ACC112 (cell line): ENCODE measurements around the gene ZNF554.
"Not testable (repeated sequence)": the region's sequence is repeated elsewhere in the genome, so short reads cannot be mapped to it uniquely, and the experiment has no call there.

Experiments used
- H2AFZ ChIP-seq: fragments of 200-600 bp; sonication (generic); one replicate; pipeline ENCODE4 v1.6.0; 2017; ENCODE audit warnings: antibody characterized with exemption, low read length; ENCODE audit not compliant: unreplicated experiment
- H3K27ac ChIP-seq: fragments of 200-600 bp; sonication (generic); 2 replicates; pipeline ENCODE4 v1.5.1; 2014; ENCODE audit warnings: low read depth, mild to moderate bottlenecking, antibody characterized with exemption, low read length, moderate library complexity
- H3K27me3 ChIP-seq: fragments of 200-600 bp; sonication (generic); 2 replicates; pipeline ENCODE4 v1.6.1; 2014; ENCODE audit warnings: mild to moderate bottlenecking, antibody characterized with exemption, low read length, moderate library complexity, mixed read lengths; ENCODE audit not compliant: insufficient read depth
- H3K36me3 ChIP-seq: fragments of 200-600 bp; sonication (generic); 2 replicates; pipeline ENCODE4 v1.6.1; 2016; ENCODE audit warnings: mild to moderate bottlenecking, antibody characterized with exemption, low read length, moderate library complexity, mixed read lengths; ENCODE audit not compliant: insufficient read depth
- H3K4me1 ChIP-seq: fragments of 200-600 bp; sonication (generic); one replicate; pipeline ENCODE4 v1.6.1; 2016; ENCODE audit warnings: low read length, mixed read lengths; ENCODE audit not compliant: insufficient read depth, unreplicated experiment, control insufficient read depth
- H3K4me3 ChIP-seq: fragments of 200-600 bp; sonication (generic); 2 replicates; pipeline ENCODE4 v1.5.1; 2014; ENCODE audit warnings: mild to moderate bottlenecking, low read depth, low read length
- H3K79me2 ChIP-seq: fragments of 200-600 bp; sonication (generic); one replicate; pipeline ENCODE4 v1.6.0; 2016; ENCODE audit warnings: low read length; ENCODE audit not compliant: control insufficient read depth, unreplicated experiment, insufficient read depth

The ZNF554 gene

GRCh38 chr19:2854849-2855248 is 35.2 kb downstream of the ZNF554 start:
- H3K4me1 ChIP-seq = no peaks in the 10 kb centered on the region
- no peaks in the 10 kb centered on the region for H3K27me3 ChIP-seq
- H3K27ac ChIP-seq = no peak overlapping the region
- H3K79me2 ChIP-seq = no peaks in the 10 kb centered on the region
- H3K36me3 ChIP-seq = peaks cover 48% of the 10 kb centered on the region
- H2AFZ ChIP-seq = no peak overlapping the region
- no peak overlapping the region for H3K4me3 ChIP-seq

GRCh38 chr19:2856457-2857050 is 36.9 kb downstream of the ZNF554 start:
- Histone ChIP-seq H3K27me3 (no peaks in the 10 kb centered on the region), H3K4me3 (no peak overlapping the region), H2AFZ (no peak overlapping the region), H3K79me2 (no peaks in the 10 kb centered on the region), H3K27ac (no peak overlapping the region), H3K4me1 (no peaks in the 10 kb centered on the region), H3K36me3 (peaks cover 34% of the 10 kb centered on the region)

DNA sequence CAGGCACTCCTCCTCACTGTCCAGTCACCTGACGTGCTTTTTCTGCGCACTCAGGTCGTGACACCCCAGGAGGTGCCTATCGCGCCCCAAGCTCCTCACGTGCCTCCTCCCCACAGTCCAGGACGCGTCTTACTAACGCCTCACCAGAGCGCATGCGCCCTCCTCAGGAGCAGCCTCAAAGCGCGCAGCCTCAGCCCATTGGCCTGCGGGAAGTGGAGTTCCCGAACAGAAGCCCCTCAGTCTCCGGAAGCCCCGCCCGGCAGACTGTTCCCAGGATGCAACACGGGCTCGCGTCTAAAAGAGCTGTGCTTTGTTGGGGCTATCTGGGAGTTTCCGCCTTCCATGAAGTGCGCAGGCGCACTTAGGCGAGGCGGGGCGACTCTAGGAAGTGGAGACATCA is 39.2 kb downstream of the ZNF554 start:
- no peak overlapping the region for H2AFZ ChIP-seq
- no peaks in the 10 kb centered on the region for H3K27me3 ChIP-seq
- H3K36me3 ChIP-seq = peaks cover 11% of the 10 kb centered on the region
- no peaks in the 10 kb centered on the region for H3K4me1 ChIP-seq
- no peak overlapping the region for H3K27ac ChIP-seq
- no peak overlapping the region for H3K4me3 ChIP-seq
- no peaks in the 10 kb centered on the region for H3K79me2 ChIP-seq

DNA sequence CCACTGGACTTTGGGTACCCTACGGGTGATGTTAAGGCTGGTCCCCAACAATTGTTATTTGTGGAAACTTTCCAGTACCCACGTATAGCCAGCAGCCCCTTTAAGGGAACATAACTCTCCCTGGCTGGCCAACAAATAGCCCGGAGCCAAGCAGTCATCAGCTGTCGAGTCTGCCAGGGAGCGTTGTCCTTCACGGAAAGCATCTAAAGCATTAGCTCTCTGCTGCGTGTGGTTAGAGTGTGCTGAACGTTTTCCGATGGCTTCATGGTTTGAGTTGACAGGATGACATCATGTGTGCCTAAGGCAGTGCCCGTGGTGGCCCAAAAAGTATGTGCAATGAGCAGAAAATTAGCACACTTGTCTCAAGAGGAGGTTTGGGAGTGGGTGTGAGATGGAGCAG is 44.1 kb downstream of the ZNF554 start:
- Histone ChIP-seq H3K27ac (no peak overlapping the region), H3K27me3 (no peaks in the 10 kb centered on the region), H2AFZ (no peak overlapping the region), H3K4me3 (no peak overlapping the region), H3K36me3 (no peaks in the 10 kb centered on the region), H3K4me1 (no peaks in the 10 kb centered on the region), H3K79me2 (no peaks in the 10 kb centered on the region)

DNA sequence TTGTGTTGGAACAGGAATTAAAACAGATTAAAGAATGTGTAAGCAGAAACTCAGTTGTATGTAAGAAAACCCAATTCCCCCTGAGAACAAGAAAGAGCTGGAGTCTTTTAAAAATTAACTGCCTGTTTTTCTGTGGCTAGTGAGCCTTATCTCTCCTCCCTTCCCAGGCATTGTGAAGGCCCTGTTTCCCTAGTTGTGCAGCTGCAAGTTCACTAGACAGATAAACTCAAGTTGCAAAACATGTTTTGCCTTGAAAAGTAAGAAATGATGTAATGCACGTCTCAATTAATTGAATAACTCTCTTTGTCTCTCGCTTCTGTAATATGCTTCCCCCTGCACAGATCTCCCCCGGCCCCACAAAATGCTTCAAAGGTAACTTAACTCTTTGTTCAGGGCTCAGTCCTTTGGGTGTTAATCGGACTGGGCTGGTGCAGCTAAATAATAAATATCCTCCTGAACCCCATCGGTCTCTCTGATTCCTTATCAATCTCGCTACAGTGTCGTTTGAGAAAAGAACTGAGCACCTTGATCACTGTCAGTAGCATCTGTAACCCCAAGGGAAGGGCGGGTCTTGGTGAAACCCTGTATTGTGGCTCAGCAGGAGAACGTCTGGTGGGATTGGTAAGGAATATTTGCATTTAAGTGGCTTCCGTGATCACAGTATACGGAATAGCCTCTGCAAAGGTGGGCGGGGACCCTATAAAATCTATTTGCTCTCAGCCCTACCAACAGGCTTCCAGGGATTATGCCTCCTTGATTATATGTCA is 45.8 kb downstream of the ZNF554 start:
- no peak overlapping the region for H2AFZ ChIP-seq
- no peaks in the 10 kb centered on the region for H3K27me3 ChIP-seq
- no peaks in the 10 kb centered on the region for H3K4me1 ChIP-seq
- H3K4me3 ChIP-seq = no peak overlapping the region
- H3K79me2 ChIP-seq = no peaks in the 10 kb centered on the region
- H3K36me3 ChIP-seq = no peaks in the 10 kb centered on the region
- no peak overlapping the region for H3K27ac ChIP-seq

DNA sequence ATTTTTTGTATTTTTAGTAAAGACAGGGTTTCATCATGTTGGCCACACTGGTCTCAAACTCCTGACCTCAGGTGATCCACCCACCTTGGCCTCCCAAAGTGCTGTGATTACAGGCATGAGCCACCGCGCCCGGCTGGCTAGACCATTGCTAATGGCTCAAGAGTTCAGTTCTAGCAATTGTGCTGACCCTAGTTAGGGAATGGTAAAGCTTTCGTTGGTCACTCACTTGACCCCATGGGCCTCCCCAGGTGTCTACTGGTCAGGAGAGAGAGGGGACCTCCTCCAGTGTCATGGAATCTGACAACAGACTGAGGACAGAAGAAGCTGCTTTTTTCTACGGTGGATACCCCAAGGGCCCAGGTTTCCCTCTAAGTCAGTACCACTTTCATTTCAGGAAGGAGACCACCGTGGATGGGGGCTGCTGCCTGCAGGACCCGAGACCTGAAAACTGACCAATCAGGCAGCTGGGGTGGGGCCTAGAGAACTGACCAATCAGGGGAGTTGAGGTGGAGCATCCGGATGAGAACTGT is 46.9 kb downstream of the ZNF554 start:
- no peaks in the 10 kb centered on the region for H3K4me1 ChIP-seq
- H2AFZ ChIP-seq = no peak overlapping the region
- H3K4me3 ChIP-seq = no peak overlapping the region
- H3K27ac ChIP-seq = no peak overlapping the region
- H3K79me2 ChIP-seq = no peaks in the 10 kb centered on the region
- H3K36me3 ChIP-seq = no peaks in the 10 kb centered on the region
- no peaks in the 10 kb centered on the region for H3K27me3 ChIP-seq

- Histone ChIP-seq H3K36me3 (no peaks in the 10 kb centered on the region), H2AFZ (no peak within 1 kb of the TSS), H3K79me2 (no peaks in the 10 kb centered on the region), H3K4me3 (no peak within 1 kb of the TSS), H3K27ac (no peak within 1 kb of the TSS), H3K4me1 (no peaks in the 10 kb centered on the region), H3K27me3 (no peaks in the 10 kb centered on the region)
These were observed 47.6 kb downstream of the ZNF554 start, which contains the start of gene ZNF556 for GRCh38 chr19:2867025-2867991. Gene ZNF556, plus strand, starts transcription at chr19:2867335. Its CDS starts 87 bp downstream, at chr19:2867422.

DNA sequence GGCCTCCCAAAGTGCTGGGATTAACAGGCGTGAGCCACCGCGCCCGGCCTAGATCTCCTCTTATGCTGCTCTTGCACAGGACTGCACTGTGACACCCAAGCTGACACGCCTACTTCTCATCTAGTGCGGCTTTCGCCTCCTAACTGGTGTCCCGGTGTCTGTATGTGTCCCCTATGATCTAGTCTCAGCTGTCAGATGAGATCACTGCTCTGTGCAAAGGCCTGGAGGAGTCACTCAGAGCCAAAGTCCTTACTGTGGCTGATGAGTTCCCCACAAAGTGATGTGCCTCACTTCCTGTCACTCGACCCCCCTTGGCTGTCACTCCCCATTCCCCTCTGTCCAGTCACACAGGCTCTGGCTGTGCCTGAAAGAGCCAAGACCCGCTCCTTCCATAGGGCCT is 50.0 kb downstream of the ZNF554 start:
- H2AFZ ChIP-seq = no peak overlapping the region
- H3K27me3 ChIP-seq = no peaks in the 10 kb centered on the region
- H3K36me3 ChIP-seq = no peaks in the 10 kb centered on the region
- H3K4me1 ChIP-seq = no peaks in the 10 kb centered on the region
- H3K27ac ChIP-seq = no peak overlapping the region
- no peak overlapping the region for H3K4me3 ChIP-seq
- H3K79me2 ChIP-seq = no peaks in the 10 kb centered on the region

DNA sequence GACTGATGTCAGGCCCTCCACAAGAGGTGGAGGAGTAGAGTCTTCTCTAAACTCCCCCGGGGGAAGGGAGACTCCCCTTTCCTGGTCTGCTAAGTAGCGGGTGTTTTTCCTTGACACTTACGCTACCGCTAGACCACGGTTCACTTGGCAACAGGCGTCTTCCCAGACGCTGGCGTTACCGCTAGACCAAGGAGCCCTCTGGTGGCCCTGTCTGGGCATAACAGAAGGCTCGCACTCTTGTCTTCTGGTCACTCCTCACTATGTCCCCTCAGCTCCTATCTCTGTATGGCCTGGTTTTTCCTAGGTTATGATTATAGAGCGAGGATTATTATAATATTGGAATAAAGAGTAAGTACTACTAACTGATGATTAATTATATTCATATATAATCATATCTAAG is 52.5 kb downstream of the ZNF554 start:
- H3K4me1 ChIP-seq, H3K27ac ChIP-seq, H3K27me3 ChIP-seq, H3K4me3 ChIP-seq, H3K79me2 ChIP-seq, H2AFZ ChIP-seq, H3K36me3 ChIP-seq: not testable (repeated sequence)
